WTC11 (cell line): Measurements from ENCODE around the gene NPVF. TPM values are rescaled to one million over a fixed set of nuclear protein-coding genes. Genes with fewer than 3 reads are reported as not detected.

Source experiments
- ATAC-seq: fragments of 200-7000 bp; cut with Tn5 transposase; 2 replicates; pipeline ENCODE4 v1.10.0; 2021; ENCODE audit warnings: mild to moderate bottlenecking, moderate library complexity
- CTCF ChIA-PET: fragments of 300-600 bp; sonication (Branson Sonifier 250); formaldehyde crosslinking; loops from one replicate; lab custom pipeline; 2021; ENCODE audit warnings: antibody characterized with exemption; lab: Charles Lee
- POLR2A ChIA-PET: fragments of 350-600 bp; sonication (Branson Sonifier 250); formaldehyde crosslinking; loops from one replicate; lab custom pipeline; 2021; ENCODE audit warnings: antibody characterized with exemption; lab: Charles Lee
- DNase-seq: peaks from one replicate; pipeline ENCODE4 v3.0.0; 2021; ENCODE audit warnings: low spot score
- H3K27ac Mint-ChIP-seq: 2 replicates; pipeline ENCODE4 v1.8.0; 2021; ENCODE audit warnings: mixed read lengths
- H3K27me3 Mint-ChIP-seq: 2 replicates; pipeline ENCODE4 v1.8.0; 2021; ENCODE audit warnings: low read depth, mild to moderate bottlenecking, moderate library complexity, mixed read lengths
- H3K36me3 Mint-ChIP-seq: 2 replicates; pipeline ENCODE4 v1.8.0; 2021; ENCODE audit warnings: mixed read lengths
- H3K4me1 Mint-ChIP-seq: 2 replicates; pipeline ENCODE4 v1.8.0; 2022; ENCODE audit warnings: mixed read lengths
- H3K4me3 Mint-ChIP-seq: 2 replicates; pipeline ENCODE4 v1.8.0; 2021; ENCODE audit warnings: mild to moderate bottlenecking, moderate library complexity, mixed read lengths
- H3K9me3 Mint-ChIP-seq: 2 replicates; pipeline ENCODE4 v1.8.0; 2021; ENCODE audit warnings: mixed read lengths
- CDX4 ChIP-seq: fragments of 250-450 bp; sonication (Bioruptor Pico); IDR thresholded peaks from 2 replicates; pipeline ENCODE4 v1.9.0; 2021; ENCODE audit warnings: moderate library complexity, mild to moderate bottlenecking, inconsistent platforms, borderline replicate concordance
- CREM ChIP-seq: sonication (generic); formaldehyde crosslinking; IDR thresholded peaks from 2 replicates; pipeline ENCODE4 v1.8.1; 2022; ENCODE audit warnings: mild to moderate bottlenecking, missing genetic modification reagents, moderate library complexity
- E2F1 ChIP-seq: sonication (generic); formaldehyde crosslinking; IDR thresholded peaks from 2 replicates; pipeline ENCODE4 v1.8.0; 2022; ENCODE audit warnings: mild to moderate bottlenecking, missing genetic modification reagents
- ELF4 ChIP-seq: sonication (generic); formaldehyde crosslinking; IDR thresholded peaks from 2 replicates; pipeline ENCODE4 v1.8.1; 2022; ENCODE audit warnings: low read depth, mild to moderate bottlenecking, moderate library complexity, missing genetic modification reagents
- FOXK1 ChIP-seq: sonication (generic); formaldehyde crosslinking; IDR thresholded peaks from 2 replicates; pipeline ENCODE4 v1.8.0; 2022; ENCODE audit warnings: mild to moderate bottlenecking, moderate library complexity, missing genetic modification reagents
- GABPB1 ChIP-seq: sonication (generic); formaldehyde crosslinking; IDR thresholded peaks from 2 replicates; pipeline ENCODE4 v1.8.1; 2023; ENCODE audit warnings: mild to moderate bottlenecking, missing genetic modification reagents
- HMGXB4 ChIP-seq: sonication (generic); formaldehyde crosslinking; IDR thresholded peaks from 2 replicates; pipeline ENCODE4 v1.8.1; 2023; ENCODE audit warnings: mild to moderate bottlenecking, moderate library complexity, missing genetic modification reagents
- JAZF1 ChIP-seq: fragments of 250-450 bp; sonication (Bioruptor Pico); IDR thresholded peaks from 2 replicates; pipeline ENCODE4 v1.9.0; 2021; ENCODE audit warnings: moderate library complexity, mild to moderate bottlenecking, inconsistent platforms
- KAT7 ChIP-seq: sonication (generic); formaldehyde crosslinking; IDR thresholded peaks from 2 replicates; pipeline ENCODE4 v1.8.1; 2023; ENCODE audit warnings: missing genetic modification reagents, mild to moderate bottlenecking, borderline replicate concordance
- MXD4 ChIP-seq: fragments of 250-450 bp; sonication (Bioruptor Pico); IDR thresholded peaks from 2 replicates; pipeline ENCODE4 v1.8.0; 2021; ENCODE audit warnings: mild to moderate bottlenecking, moderate library complexity, borderline replicate concordance
- NFATC4 ChIP-seq: fragments of 250-450 bp; sonication (Bioruptor Pico); IDR thresholded peaks from 2 replicates; pipeline ENCODE4 v1.9.0; 2021; ENCODE audit warnings: mild to moderate bottlenecking
- NFE2L1 ChIP-seq: sonication (generic); formaldehyde crosslinking; IDR thresholded peaks from 2 replicates; pipeline ENCODE4 v1.8.1; 2023; ENCODE audit warnings: missing genetic modification reagents
- NR2C2 ChIP-seq: sonication (generic); formaldehyde crosslinking; IDR thresholded peaks from 2 replicates; pipeline ENCODE4 v1.8.0; 2022; ENCODE audit warnings: mild to moderate bottlenecking, missing genetic modification reagents
- PRDM15 ChIP-seq: sonication (generic); formaldehyde crosslinking; IDR thresholded peaks from 2 replicates; pipeline ENCODE4 v1.8.0; 2022; ENCODE audit warnings: missing genetic modification reagents
- PREB ChIP-seq: sonication (generic); formaldehyde crosslinking; IDR thresholded peaks from 2 replicates; pipeline ENCODE4 v1.8.1; 2022; ENCODE audit warnings: mild to moderate bottlenecking, missing genetic modification reagents, moderate library complexity, borderline replicate concordance
- SMAD3 ChIP-seq: sonication (generic); formaldehyde crosslinking; IDR thresholded peaks from 2 replicates; pipeline ENCODE4 v1.8.0; 2022; ENCODE audit warnings: missing genetic modification reagents, mild to moderate bottlenecking, borderline replicate concordance
- SOX15 ChIP-seq: fragments of 250-450 bp; sonication (Bioruptor Pico); IDR thresholded peaks from 2 replicates; pipeline ENCODE4 v1.9.0; 2021; ENCODE audit warnings: mild to moderate bottlenecking
- SP1 ChIP-seq: sonication (generic); formaldehyde crosslinking; conservative IDR thresholded peaks from 2 replicates; pipeline ENCODE4 v1.8.1; 2022; ENCODE audit warnings: missing genetic modification reagents
- STAT6 ChIP-seq: sonication (generic); formaldehyde crosslinking; conservative IDR thresholded peaks from 2 replicates; pipeline ENCODE4 v1.8.1; 2023; ENCODE audit warnings: mild to moderate bottlenecking, low read depth, missing genetic modification reagents, moderate library complexity
- TCF7 ChIP-seq: sonication (generic); formaldehyde crosslinking; IDR thresholded peaks from 2 replicates; pipeline ENCODE4 v1.8.0; 2022; ENCODE audit warnings: mild to moderate bottlenecking, low read depth, missing genetic modification reagents, moderate library complexity
- TEAD1 ChIP-seq: sonication (generic); formaldehyde crosslinking; IDR thresholded peaks from 2 replicates; pipeline ENCODE4 v1.8.0; 2022; ENCODE audit warnings: mild to moderate bottlenecking, missing genetic modification reagents
- TP53 ChIP-seq: sonication (generic); formaldehyde crosslinking; IDR thresholded peaks from 2 replicates; pipeline ENCODE4 v1.8.1; 2023; ENCODE audit warnings: mild to moderate bottlenecking, missing genetic modification reagents
- ZNF121 ChIP-seq: sonication (generic); formaldehyde crosslinking; IDR thresholded peaks from 2 replicates; pipeline ENCODE4 v1.8.0; 2023; ENCODE audit warnings: missing genetic modification reagents
- ZNF423 ChIP-seq: fragments of 250-450 bp; sonication (Bioruptor Pico); IDR thresholded peaks from 2 replicates; pipeline ENCODE4 v2.1.2; 2022; ENCODE audit warnings: mild to moderate bottlenecking, moderate library complexity
- total RNA-seq: library from RNA; stranded (reverse); gene quantifications from 3 replicates; pipeline ENCODE4 v1.2.3, GENCODE V29; 2021

The NPVF gene
- total RNA-seq, 1 experiment from 2014 or later: not detected

GRCh38 chr7:25262586-25262985 lies 34.3 kb upstream of the NPVF start (continued):
- no peak for TF ChIP-seq TCF7
- TF ChIP-seq SOX15: no peak
- TF ChIP-seq TEAD1 (CRISPR knock-in tag): no peak
- TF ChIP-seq KAT7 (CRISPR knock-in tag): no peak
- no peak for TF ChIP-seq SMAD3 (CRISPR knock-in tag)

GRCh38 chr7:25261545-25262140 lies 33.4 kb upstream of the NPVF start:
- no peaks in the 10 kb centered on the region for H3K9me3 Mint-ChIP-seq
- H3K4me1 Mint-ChIP-seq: peaks cover 9% of the 10 kb centered on the region
- H3K27ac Mint-ChIP-seq: no peak overlapping the region
- ChIA-PET CTCF (interaction anchor here (1.0 to 5.3 kb wide), 5 partner anchors 43 to 307 kb away, joined by 3 to 143 read pairs (median 10); a partner anchor contains a TSS), POLR2A (interaction anchor here (0.6 kb wide), 1 partner anchor 335 kb away, joined by 6 read pairs; no protein-coding TSS in a partner anchor)
- no peak for DNase-seq
- no peaks in the 10 kb centered on the region for H3K36me3 Mint-ChIP-seq
- H3K27me3 Mint-ChIP-seq: no peaks in the 10 kb centered on the region; the same call in 1 of the 2 replicates
- no peak for TF ChIP-seq PREB (CRISPR knock-in tag)
- no peak for TF ChIP-seq E2F1 (CRISPR knock-in tag)
- TF ChIP-seq STAT6 (CRISPR knock-in tag): no peak
- TF ChIP-seq CREM (CRISPR knock-in tag): no peak
- no peak for TF ChIP-seq TCF7
- TF ChIP-seq TP53 (CRISPR knock-in tag): no peak
- TF ChIP-seq ZNF423: no peak
- no peak for TF ChIP-seq CDX4
- no peak for TF ChIP-seq NFE2L1 (CRISPR knock-in tag)
- TF ChIP-seq ELF4 (CRISPR knock-in tag): no peak
- no peak for TF ChIP-seq FOXK1 (CRISPR knock-in tag)
- no peak for TF ChIP-seq SP1 (CRISPR knock-in tag)
- no peak for TF ChIP-seq PRDM15 (CRISPR knock-in tag)
- no peak for TF ChIP-seq NR2C2
- no peak for TF ChIP-seq MXD4 (CRISPR knock-in tag)
- no peak for TF ChIP-seq GABPB1 (CRISPR knock-in tag)
- TF ChIP-seq JAZF1: no peak
- no peak for TF ChIP-seq HMGXB4 (CRISPR knock-in tag)
- TF ChIP-seq NFATC4: no peak
- TF ChIP-seq ZNF121 (CRISPR knock-in tag): no peak
- no peak for ATAC-seq
- H3K4me3 Mint-ChIP-seq: no peak overlapping the region
